HepG2 (cell line): ENCODE measurements around the gene PRIMA1. TPM values are rescaled to one million over a fixed set of nuclear protein-coding genes. Genes with fewer than 3 reads are reported as not detected.

Source experiments
- ATF2 ChIP-seq: sonication (generic); formaldehyde crosslinking; IDR thresholded peaks from 2 replicates; pipeline ENCODE4 v1.4.0; 2020; ENCODE audit warnings: missing genetic modification reagents
- BCL6 ChIP-seq: IDR thresholded peaks from 2 replicates; pipeline ENCODE4 v1.6.1; 2016; ENCODE audit warnings: missing genetic modification reagents, missing compliant biosample characterization
- EED ChIP-seq: sonication (generic); formaldehyde crosslinking; IDR thresholded peaks from 2 replicates; pipeline ENCODE4 v1.5.0; 2020; ENCODE audit warnings: mild to moderate bottlenecking, missing genetic modification reagents
- EHMT2 ChIP-seq: fragments of 200-600 bp; sonication (generic); IDR thresholded peaks from 2 replicates; pipeline ENCODE4 v1.7.0; 2017; ENCODE audit warnings: antibody characterized with exemption, low read depth, low read length, borderline replicate concordance
- ISL2 ChIP-seq: sonication (generic); formaldehyde crosslinking; IDR thresholded peaks from 2 replicates; pipeline ENCODE4 v1.5.0; 2020; ENCODE audit warnings: missing genetic modification reagents
- MEIS1 ChIP-seq: sonication (generic); formaldehyde crosslinking; IDR thresholded peaks from 2 replicates; pipeline ENCODE4 v1.9.0; 2021; ENCODE audit warnings: mild to moderate bottlenecking, missing genetic modification reagents, moderate library complexity, borderline replicate concordance
- PLSCR1 ChIP-seq: sonication (generic); formaldehyde crosslinking; IDR thresholded peaks from 2 replicates; pipeline ENCODE4 v1.5.0; 2020; ENCODE audit warnings: missing genetic modification reagents, mild to moderate bottlenecking, borderline replicate concordance
- RARA ChIP-seq: IDR thresholded peaks from 2 replicates; pipeline ENCODE4 v1.6.1; 2016; ENCODE audit warnings: missing genetic modification reagents, missing compliant biosample characterization
- SOX6 ChIP-seq, 2 experiments: fragments of 450-650 bp in 1 of 2; sonication (generic) in 1 of 2; formaldehyde crosslinking in 1 of 2; IDR thresholded peaks; 2 replicates each; pipeline versions ENCODE4 v1.4.0 to v1.6.1; 2017 to 2020; ENCODE audit warnings: antibody characterized with exemption in 1 of 2, mild to moderate bottlenecking in 1 of 2, missing genetic modification reagents in 1 of 2
- SP140L ChIP-seq: sonication (generic); formaldehyde crosslinking; IDR thresholded peaks from 2 replicates; pipeline ENCODE4 v1.4.0; 2020; ENCODE audit warnings: missing genetic modification reagents, borderline replicate concordance
- YEATS2 ChIP-seq: sonication (generic); formaldehyde crosslinking; IDR thresholded peaks from 2 replicates; pipeline ENCODE4 v1.4.0; 2020; ENCODE audit warnings: missing genetic modification reagents, borderline replicate concordance
- ZBTB25 ChIP-seq: IDR thresholded peaks from 2 replicates; pipeline ENCODE4 v1.6.1; 2018; ENCODE audit warnings: missing genetic modification reagents
- ZMYM4 ChIP-seq: sonication (generic); formaldehyde crosslinking; IDR thresholded peaks from 2 replicates; pipeline ENCODE4 v1.8.1; 2023; ENCODE audit warnings: mild to moderate bottlenecking, missing genetic modification reagents
- ZNF335 ChIP-seq: sonication (generic); formaldehyde crosslinking; IDR thresholded peaks from 2 replicates; pipeline ENCODE4 v1.4.0; 2020; ENCODE audit warnings: missing genetic modification reagents
- ZNF431 ChIP-seq: sonication (generic); formaldehyde crosslinking; IDR thresholded peaks from 2 replicates; pipeline ENCODE4 v1.9.0; 2022; ENCODE audit warnings: missing genetic modification reagents, low read depth, mild to moderate bottlenecking, borderline replicate concordance
- ZNF557 ChIP-seq: sonication (generic); formaldehyde crosslinking; IDR thresholded peaks from 2 replicates; pipeline ENCODE4 v1.4.0; 2020; ENCODE audit warnings: missing genetic modification reagents
- ZNF609 ChIP-seq: sonication (generic); formaldehyde crosslinking; IDR thresholded peaks from 2 replicates; pipeline ENCODE4 v1.4.0; 2020; ENCODE audit warnings: mild to moderate bottlenecking, missing genetic modification reagents, borderline replicate concordance
- ZNF644 ChIP-seq: IDR thresholded peaks from 2 replicates; pipeline ENCODE4 v1.6.1; 2016; ENCODE audit warnings: low read depth
- ZNF710 ChIP-seq: sonication (generic); formaldehyde crosslinking; IDR thresholded peaks from 2 replicates; pipeline ENCODE4 v1.5.0; 2020; ENCODE audit warnings: mild to moderate bottlenecking, missing genetic modification reagents, borderline replicate concordance
- ZNF766 ChIP-seq: sonication (generic); formaldehyde crosslinking; IDR thresholded peaks from 2 replicates; pipeline ENCODE4 v1.5.0; 2020; ENCODE audit warnings: missing genetic modification reagents, borderline replicate concordance
- polyA plus RNA-seq, 8 experiments: library from polyadenylated mRNA; depleted of rRNA in 3 of 8; stranded (reverse) in 7 of 8; unstranded in 1 of 8; fragments of >200 nt; fragmentation: Illumina TruSeq in 4 of 8; extraction: Trizol in 4 of 8; gene quantifications; 2 replicates each; pipeline versions ENCODE4 v1.2.1 to v1.2.3, GENCODE V29; 2011 to 2016; ENCODE audit warnings: low read depth in 4 of 8, missing spikeins in 1 of 8, mixed read lengths in 1 of 8; ENCODE audit not compliant: insufficient read depth in 1 of 8
- total RNA-seq, 5 experiments: library from RNA; depleted of rRNA; stranded (reverse); fragments of >200 nt; fragmentation: Illumina TruSeq; extraction: Trizol; gene quantifications; 2 replicates each; pipeline ENCODE4 v1.2.3, GENCODE V29; 2016; ENCODE audit warnings: low read depth in 1 of 5

Gene PRIMA1
- total and polyA plus RNA-seq, 2 of the 13 experiments (the other 11 are each of a cell fraction or from before 2014, with no cell fraction given) = 2.4 to 3.2 TPM

GRCh38 chr14:93799617-93799988 is 11.3 kb upstream of the PRIMA1 start (continued):
- TF ChIP-seq ZNF609 (CRISPR knock-in tag) (peak; percentile 76), SP140L (CRISPR knock-in tag) (no peak), ZNF766 (CRISPR knock-in tag) (no peak), EHMT2 (no peak), ATF2 (CRISPR knock-in tag) (no peak), MEIS1 (CRISPR knock-in tag) (no peak), ZNF644 (CRISPR knock-in tag) (0 out of 2 replicates have a peak, but pooled peaks have one; percentile 46), BCL6 (CRISPR knock-in tag) (peak; percentile 90), YEATS2 (CRISPR knock-in tag) (peak; percentile 7; the same call in 1 of the 2 replicates), EED (CRISPR knock-in tag) (no peak), ZNF431 (CRISPR knock-in tag) (no peak), ZBTB25 (CRISPR knock-in tag) (0 out of 2 replicates have a peak, but pooled peaks have one; percentile 21), ZNF710 (CRISPR knock-in tag) (peak; percentile 67; the same call in 1 of the 2 replicates), ISL2 (CRISPR knock-in tag) (no peak), SOX6 (IDR thresholded peaks at IDR 0.05) (no peak), SOX6 (CRISPR knock-in tag; IDR thresholded peaks at IDR 0.05) (peak; percentile 47; the same call in 1 of the 2 replicates), PLSCR1 (no peak), RARA (CRISPR knock-in tag) (peak; percentile 80), ZNF335 (CRISPR knock-in tag) (0 out of 2 replicates have a peak, but pooled peaks have one; percentile 20), ZMYM4 (CRISPR knock-in tag) (0 out of 2 replicates have a peak, but pooled peaks have one; percentile 14), ZNF557 (CRISPR knock-in tag) (no peak)
